ENCODE results near the gene SAG. TPM values are rescaled to one million over a fixed set of nuclear protein-coding genes. Genes with fewer than 3 reads are reported as not detected.
A peak's percentile ranks its signal among the peaks of the same experiment; 100 is the strongest.

The SAG gene
- total RNA-seq, 1 donor from 2014 or later, result 0.04 TPM

DNA sequence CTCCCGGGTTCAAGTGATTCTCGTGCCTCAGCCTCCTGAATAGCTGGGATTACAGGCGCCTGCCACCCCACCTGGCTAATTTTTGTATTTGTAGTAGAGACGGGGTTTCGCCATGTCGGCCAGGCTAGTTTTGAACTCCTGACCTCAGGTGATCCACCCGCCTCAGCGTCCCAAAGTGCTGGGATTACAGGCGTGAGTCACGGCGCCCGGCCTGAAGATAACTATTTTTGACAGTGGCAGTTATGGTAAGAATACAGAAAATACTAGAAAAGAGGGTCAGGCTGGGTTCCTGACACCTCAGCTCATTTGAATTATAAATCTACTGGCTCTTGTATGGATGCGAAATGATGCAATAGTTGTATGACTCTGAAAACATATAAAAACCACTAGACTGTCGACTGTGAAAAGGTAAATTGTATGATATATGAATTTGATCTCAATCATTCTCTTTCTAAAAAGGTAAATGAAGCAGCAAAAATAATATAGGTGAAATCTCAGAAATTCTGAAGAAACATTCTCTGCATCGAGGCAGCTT lies 35.6 kb downstream of the SAG start:
- intact Hi-C loops (cut with micrococcal nuclease), result no loop called here
- TF ChIP-seq, protein P1, sequence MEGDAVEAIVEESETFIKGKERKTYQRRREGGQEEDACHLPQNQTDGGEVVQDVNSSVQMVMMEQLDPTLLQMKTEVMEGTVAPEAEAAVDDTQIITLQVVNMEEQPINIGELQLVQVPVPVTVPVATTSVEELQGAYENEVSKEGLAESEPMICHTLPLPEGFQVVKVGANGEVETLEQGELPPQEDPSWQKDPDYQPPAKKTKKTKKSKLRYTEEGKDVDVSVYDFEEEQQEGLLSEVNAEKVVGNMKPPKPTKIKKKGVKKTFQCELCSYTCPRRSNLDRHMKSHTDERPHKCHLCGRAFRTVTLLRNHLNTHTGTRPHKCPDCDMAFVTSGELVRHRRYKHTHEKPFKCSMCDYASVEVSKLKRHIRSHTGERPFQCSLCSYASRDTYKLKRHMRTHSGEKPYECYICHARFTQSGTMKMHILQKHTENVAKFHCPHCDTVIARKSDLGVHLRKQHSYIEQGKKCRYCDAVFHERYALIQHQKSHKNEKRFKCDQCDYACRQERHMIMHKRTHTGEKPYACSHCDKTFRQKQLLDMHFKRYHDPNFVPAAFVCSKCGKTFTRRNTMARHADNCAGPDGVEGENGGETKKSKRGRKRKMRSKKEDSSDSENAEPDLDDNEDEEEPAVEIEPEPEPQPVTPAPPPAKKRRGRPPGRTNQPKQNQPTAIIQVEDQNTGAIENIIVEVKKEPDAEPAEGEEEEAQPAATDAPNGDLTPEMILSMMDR (IDR thresholded peaks at IDR 0.05), result no peak
- DNase-seq (no peak), ATAC-seq (ENCODE audit: low read depth) (no peak)
- ChIA-PET CTCF (interaction anchor here (1.2 kb wide), 2 partner anchors 11 to 42 kb away, joined by 4 to 7 read pairs; partner anchors contain the start of gene DGKD), POLR2A (interaction anchor here (0.5 to 1.8 kb wide), 4 partner anchors 11 to 100 kb away, joined by 3 to 12 read pairs (median 4); partner anchors contain the start of gene DGKD)
- H3K4me1 Mint-ChIP-seq, result peaks cover 53% of the 10 kb centered on the region
- H3K4me3 Mint-ChIP-seq, result no peak overlapping the region
- H3K9me3 Mint-ChIP-seq, result no peaks in the 10 kb centered on the region
- H3K36me3 Mint-ChIP-seq (ENCODE audit: low read depth), result no peaks in the 10 kb centered on the region
- no peaks in the 10 kb centered on the region for H3K27me3 Mint-ChIP-seq
- H3K27ac Mint-ChIP-seq, result no peak overlapping the region

DNA sequence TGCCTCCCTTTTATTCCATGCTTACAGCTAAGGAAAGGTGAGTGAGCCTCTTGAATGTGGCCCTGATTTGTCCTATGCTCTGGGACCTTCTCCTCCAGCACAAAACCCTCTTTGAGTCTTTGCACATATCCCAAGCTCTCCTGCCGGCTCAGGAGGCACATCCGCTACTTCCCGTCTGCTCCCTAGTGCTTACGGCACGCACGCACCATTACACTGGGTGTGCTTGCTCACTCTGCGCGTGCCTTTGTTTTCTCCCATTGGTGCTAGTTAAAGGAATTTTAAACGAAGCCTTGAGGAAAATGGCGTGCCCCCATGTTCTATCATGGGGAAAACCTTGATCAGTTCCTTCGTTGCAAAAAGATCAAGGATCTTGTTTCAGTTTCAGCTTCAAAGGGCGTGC lies 38.8 kb downstream of the SAG start:
- Mint-ChIP-seq H3K36me3 (ENCODE audit: low read depth) (no peaks in the 10 kb centered on the region), H3K27ac (peak overlapping the region; percentile 8), H3K4me1 (peaks cover 58% of the 10 kb centered on the region), H3K27me3 (no peaks in the 10 kb centered on the region), H3K9me3 (no peaks in the 10 kb centered on the region), H3K4me3 (no peak overlapping the region)
- POLR2A ChIA-PET, result interaction anchor here (0.5 to 2.0 kb wide), 4 partner anchors 9 to 111 kb away, joined by 3 to 16 read pairs (median 4); no protein-coding TSS in a partner anchor
- DNase-seq (peak; percentile 4), ATAC-seq (ENCODE audit: low read depth) (no peak)
- CTCF ChIA-PET, result interaction anchor here (1.3 kb wide), 1 partner anchor 15 kb away, joined by 3 read pairs; no protein-coding TSS in a partner anchor
- TF ChIP-seq, protein P1 (IDR thresholded peaks at IDR 0.05), result no peak
- intact Hi-C loops (cut with micrococcal nuclease), result no loop called here

DNA sequence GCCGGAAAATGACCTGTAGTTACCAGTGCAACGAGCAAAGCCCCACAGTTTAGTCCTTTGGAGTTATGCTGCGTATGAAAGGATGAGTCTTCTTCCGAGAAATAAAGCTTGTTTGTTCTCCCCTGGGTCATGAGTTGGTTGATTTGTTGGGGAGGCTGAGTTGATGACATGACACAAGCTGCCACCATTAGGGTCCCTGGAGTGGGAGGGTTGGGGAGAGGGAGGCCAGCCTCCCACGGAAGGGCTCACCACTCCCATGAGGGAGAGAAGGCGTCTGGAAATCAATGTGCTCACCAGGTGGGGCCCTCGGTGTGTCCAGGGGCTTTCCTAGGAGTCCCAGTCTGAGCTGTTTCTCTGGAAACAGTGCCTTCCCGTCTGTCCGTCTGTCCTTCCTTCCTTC lies 39.3 kb downstream of the SAG start:
- ATAC-seq (ENCODE audit: low read depth) (no peak), DNase-seq (no peak)
- H3K27me3 Mint-ChIP-seq, result no peaks in the 10 kb centered on the region
- no peak overlapping the region for H3K4me3 Mint-ChIP-seq
- peak overlapping the region; percentile 8 for H3K27ac Mint-ChIP-seq
- CTCF ChIA-PET, result interaction anchor here (1.0 to 1.3 kb wide), 2 partner anchors 15 to 72 kb away, joined by 3 to 4 read pairs; no protein-coding TSS in a partner anchor
- H3K36me3 Mint-ChIP-seq (ENCODE audit: low read depth), result no peaks in the 10 kb centered on the region
- intact Hi-C loops (cut with micrococcal nuclease), result no loop called here
- POLR2A ChIA-PET, result interaction anchor here (0.5 to 2.0 kb wide), 4 partner anchors 9 to 15 kb away, joined by 3 to 16 read pairs (median 3); no protein-coding TSS in a partner anchor
- H3K4me1 Mint-ChIP-seq, result peaks cover 60% of the 10 kb centered on the region
- TF ChIP-seq, protein P1 (IDR thresholded peaks at IDR 0.05), result no peak
- H3K9me3 Mint-ChIP-seq, result no peaks in the 10 kb centered on the region

DNA sequence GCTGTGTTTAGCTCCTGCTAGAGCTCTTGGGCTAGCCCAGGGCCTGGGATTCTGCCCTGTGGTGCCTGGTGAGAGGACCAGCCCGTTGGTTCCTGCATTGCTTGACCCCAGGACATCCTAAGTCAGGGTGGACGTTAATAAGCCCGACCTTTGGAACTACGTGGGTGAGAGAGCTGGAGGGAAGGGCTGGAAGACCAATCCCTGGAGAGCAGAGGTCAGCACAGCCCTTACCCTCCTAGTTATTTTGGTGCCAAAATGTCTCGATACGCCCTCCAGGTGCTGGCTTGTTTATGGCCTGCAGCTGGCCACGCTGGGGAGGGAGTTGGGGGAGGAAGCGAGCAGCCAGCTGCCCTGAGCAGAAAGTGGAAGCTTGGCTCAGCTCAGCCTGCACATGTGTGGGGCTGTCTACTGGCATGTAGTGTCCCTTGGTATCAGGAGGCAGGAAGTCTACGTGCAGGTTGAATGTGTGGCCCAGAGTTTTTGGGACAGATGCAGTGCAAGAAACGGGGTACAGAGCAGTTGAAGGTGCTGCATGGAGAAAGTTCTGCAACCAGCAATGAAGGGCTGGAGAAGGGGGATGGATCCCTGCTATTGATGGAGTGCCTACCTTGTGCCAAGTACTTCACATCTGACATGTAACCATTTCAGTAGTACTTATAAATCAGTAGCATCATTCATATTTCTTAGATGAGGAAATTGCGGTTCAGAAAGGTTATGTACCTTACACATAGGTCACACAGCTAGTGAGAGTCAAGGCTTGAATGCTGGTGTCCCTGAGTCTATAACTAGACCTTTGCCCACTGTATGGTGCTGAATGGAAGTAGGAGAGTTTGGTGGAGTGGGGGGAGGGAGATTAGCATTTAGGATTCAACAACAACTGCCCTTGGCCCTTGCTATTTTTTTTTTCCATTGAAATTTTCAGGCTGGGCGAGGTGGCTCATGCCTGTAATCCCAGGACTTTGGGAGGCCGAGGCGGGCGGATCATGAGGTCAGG lies 41.7 kb downstream of the SAG start:
- ChIA-PET POLR2A (interaction anchor here (0.6 to 3.7 kb wide), 7 partner anchors 10 to 82 kb away, joined by 3 to 35 read pairs (median 7); no protein-coding TSS in a partner anchor), CTCF (interaction anchor here (0.7 to 1.8 kb wide), 4 partner anchors 17 to 94 kb away, joined by 3 to 10 read pairs (median 4); no protein-coding TSS in a partner anchor)
- ATAC-seq (ENCODE audit: low read depth) (peak; percentile 53), DNase-seq (peak; percentile 38)
- Mint-ChIP-seq H3K27me3 (no peaks in the 10 kb centered on the region), H3K4me3 (peak overlapping the region; percentile 73), H3K27ac (peak overlapping the region; percentile 82), H3K4me1 (peaks cover 69% of the 10 kb centered on the region), H3K9me3 (no peaks in the 10 kb centered on the region), H3K36me3 (ENCODE audit: low read depth) (peaks cover 5% of the 10 kb centered on the region)
- TF ChIP-seq, protein P1 (IDR thresholded peaks at IDR 0.05), result no peak
- intact Hi-C loops (cut with micrococcal nuclease), result loop anchor here (1.0 kb wide), 1 partner anchor 10 kb away; no protein-coding TSS in a partner anchor
